GM13976 (cell line): ENCODE measurements around the gene UNC5A.

Source experiments
- DNase-seq: peaks from one replicate; pipeline ENCODE4 v3.0.0; 2012; ENCODE audit warnings: low spot score
- in situ Hi-C: fragments of 300-500 bp; cut with MboI; formaldehyde crosslinking; loops from one replicate; pipeline ENCODE4 v1.12.0; 2022; ENCODE audit warnings: low sequenced_read_pairs, mixed read lengths, inconsistent platforms; ENCODE audit not compliant: unreplicated experiment
- TF ChIP-seq, protein P1 (sequence below): IDR thresholded peaks from 2 replicates; pipeline ENCODE4 v1.5.1; 2012; ENCODE audit warnings: borderline replicate concordance, mild to moderate bottlenecking; ENCODE audit not compliant: insufficient read depth; ENCODE audit errors: extremely low read depth, missing control alignments, control extremely low read depth

The UNC5A gene

DNA sequence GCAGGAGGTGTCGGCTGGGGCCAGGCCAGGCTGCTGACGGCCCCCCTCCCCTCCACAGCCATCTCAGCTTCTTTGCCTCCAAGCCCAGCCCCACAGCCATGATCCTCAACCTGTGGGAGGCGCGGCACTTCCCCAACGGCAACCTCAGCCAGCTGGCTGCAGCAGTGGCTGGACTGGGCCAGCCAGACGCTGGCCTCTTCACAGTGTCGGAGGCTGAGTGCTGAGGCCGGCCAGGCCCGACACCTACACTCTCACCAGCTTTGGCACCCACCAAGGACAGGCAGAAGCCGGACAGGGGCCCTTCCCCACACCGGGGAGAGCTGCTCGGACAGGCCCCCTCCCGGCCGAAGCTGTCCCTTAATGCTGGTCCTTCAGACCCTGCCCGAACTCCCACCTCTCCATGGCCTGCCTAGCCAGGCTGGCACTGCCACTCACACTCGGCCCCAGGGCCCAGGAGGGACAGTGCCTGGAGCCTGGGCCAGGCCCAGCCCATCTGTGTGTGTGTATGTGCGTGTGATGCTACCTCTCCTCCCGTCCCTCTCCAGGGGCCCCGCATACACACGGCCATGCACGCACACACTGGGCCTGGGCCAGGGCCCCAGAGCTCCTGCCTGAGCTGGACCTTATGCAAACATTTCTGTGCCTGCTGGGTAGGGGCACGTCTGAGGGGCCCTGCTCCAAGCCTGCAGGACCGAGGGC is 69.5 kb downstream of the UNC5A start:
- in situ Hi-C loops, result no loop called here

DNA sequence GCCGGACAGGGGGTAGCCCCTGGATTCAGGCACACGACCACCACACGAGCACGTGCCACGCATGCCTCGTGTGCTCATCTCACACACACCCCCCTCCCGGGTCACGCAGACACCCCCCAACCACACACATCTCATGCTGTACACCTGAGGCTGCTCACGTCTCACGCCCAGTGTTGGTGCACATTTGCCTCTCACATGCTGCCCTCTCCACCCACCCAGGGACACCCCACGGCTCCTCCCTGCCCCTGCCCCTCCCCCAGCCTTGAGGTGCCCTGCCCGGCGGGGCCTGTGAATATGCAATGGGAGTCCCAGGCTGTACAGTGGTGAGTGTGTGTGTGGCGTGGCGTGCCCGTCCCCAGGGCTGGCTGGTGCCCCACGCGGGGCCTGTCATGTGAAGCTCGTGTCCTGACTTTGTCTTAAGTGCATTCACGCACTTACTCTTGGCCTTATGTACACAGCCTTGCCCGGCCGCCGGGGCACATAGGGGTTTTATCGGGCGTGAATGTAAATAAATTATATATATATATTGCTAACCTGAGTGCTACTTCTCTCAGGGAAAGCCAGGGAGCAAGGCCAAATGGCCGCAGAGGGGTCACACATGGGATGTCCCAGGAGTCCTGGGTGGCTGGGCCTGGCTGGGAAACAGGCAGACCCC is 70.1 kb downstream of the UNC5A start:
- in situ Hi-C loops, result no loop called here
- TF ChIP-seq, protein P1, sequence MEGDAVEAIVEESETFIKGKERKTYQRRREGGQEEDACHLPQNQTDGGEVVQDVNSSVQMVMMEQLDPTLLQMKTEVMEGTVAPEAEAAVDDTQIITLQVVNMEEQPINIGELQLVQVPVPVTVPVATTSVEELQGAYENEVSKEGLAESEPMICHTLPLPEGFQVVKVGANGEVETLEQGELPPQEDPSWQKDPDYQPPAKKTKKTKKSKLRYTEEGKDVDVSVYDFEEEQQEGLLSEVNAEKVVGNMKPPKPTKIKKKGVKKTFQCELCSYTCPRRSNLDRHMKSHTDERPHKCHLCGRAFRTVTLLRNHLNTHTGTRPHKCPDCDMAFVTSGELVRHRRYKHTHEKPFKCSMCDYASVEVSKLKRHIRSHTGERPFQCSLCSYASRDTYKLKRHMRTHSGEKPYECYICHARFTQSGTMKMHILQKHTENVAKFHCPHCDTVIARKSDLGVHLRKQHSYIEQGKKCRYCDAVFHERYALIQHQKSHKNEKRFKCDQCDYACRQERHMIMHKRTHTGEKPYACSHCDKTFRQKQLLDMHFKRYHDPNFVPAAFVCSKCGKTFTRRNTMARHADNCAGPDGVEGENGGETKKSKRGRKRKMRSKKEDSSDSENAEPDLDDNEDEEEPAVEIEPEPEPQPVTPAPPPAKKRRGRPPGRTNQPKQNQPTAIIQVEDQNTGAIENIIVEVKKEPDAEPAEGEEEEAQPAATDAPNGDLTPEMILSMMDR, result no peak
- DNase-seq, result no peak

More for the DNA sequence above, 69.5 kb downstream of the UNC5A start:
- TF ChIP-seq, protein P1, result no peak
- DNase-seq, result no peak

DNA sequence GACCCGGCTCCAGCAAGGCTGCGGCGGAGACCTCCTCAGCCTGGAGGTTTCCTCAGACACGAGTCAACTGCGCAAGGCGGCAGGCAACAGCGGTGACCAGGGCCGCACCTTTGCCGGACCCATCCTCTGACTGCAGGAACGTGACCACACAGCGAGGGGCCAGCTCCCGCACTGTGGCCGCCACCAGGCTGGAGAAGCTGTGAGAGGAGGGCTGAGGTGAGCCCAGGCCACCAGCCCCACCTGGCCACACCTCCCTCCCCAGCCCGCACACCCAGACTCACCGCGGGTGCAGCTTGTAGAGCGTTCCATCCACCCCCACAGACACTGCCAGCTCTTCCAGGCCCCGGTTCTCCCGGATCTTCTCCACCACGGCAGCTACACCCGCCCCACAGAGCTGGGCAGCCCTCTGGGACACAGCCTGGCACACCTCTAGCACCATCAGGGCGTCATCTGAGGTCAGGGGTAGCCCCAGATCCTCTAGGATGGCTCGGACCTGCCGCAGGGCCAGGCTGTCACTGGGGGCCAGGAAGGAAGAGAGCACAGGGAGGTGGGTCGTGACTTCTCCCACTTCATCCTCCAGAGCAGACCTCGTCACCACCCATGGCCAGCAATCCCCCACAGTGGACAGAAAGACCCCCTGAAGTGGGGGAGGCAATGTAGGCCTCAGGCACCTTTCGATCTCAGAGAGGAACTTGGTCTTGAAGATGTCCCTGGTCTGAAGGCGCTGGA is 70.8 kb downstream of the UNC5A start:
- TF ChIP-seq, protein P1, result no peak
- DNase-seq, result no peak
- in situ Hi-C loops, result no loop called here

DNA sequence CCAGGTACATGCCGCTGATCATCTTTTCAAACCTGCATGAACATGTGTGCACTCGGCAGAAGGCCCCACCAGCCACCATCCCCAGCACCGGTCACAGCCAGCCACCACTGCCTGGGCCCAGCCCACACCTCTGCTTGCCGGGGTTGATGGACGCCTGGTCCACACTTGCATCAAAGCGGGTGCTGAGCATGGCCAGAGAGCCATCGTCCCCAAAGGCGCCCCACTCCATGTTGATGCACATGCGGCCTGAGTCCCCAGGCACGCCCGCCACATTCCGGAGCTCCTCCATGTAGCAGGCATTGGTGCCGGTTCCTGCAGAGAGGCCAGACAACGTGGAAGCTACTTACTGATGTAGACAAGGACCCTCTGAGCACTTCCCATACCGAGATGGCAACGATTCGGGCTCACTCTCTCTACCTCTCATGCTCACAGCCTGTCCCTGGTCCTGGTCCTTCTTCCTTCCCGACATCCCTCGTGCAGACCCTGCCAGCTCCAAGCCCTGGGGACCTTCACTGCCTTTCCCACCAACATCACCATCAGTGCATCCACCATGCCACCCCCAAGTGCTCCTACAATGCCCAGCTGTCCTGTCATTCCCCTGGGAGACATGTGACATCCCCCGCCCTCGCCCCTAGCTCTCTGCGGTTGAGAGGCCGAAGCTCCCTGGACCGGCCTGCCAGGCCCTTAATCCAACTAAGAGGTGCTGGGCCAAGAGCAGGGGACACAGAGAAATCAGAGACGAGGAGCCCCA is 71.6 kb downstream of the UNC5A start:
- in situ Hi-C loops, result no loop called here
- DNase-seq, result no peak
- TF ChIP-seq, protein P1, result no peak

DNA sequence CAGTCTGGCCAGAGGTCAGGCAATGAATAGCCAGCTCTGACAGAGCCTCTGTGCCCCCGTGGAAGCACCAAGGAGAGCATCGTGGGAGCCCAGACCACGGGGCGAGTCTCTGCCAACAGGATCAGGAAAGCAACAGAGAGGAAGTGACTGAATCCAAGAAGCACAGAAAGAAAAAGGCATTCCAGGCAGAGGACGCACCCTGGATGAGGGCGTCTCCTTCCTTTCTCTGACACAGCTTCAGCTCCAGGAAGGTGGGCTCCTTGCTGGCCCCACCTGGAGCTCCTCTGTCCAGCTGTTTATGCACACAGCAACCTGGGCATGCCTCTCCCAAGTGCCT is 72.2 kb downstream of the UNC5A start:
- TF ChIP-seq, protein P1, result no peak
- in situ Hi-C loops, result no loop called here
- DNase-seq, result no peak
